ENCODE results near the gene PHACTR1.

The PHACTR1 gene

DNA sequence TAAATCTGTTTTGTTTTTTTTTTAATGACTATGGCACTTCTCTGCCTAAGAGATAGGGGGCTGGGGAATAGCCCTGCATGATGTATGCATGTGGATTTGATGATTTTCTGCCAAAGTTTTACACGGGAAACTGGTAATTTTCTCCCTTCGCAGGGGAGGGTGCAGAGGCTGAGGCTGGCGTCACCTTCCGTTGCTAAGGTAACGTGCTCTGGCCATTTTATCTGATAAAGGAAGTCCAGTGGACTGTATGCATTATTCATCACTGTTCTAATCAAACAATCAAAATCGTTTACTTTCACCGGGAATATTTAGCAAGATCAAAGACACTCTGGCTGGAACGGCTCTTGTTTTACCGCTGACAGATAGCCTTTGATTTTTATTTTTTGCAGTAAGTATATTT lies 789 bp downstream of the PHACTR1 start:
- Histone ChIP-seq H3F3A (ENCODE audit: insufficient read depth, low read length) (no peaks in the 10 kb centered on the region), H2AFZ (ENCODE audit: low read length) (no peak overlapping the region), H3K4me1 (ENCODE audit: insufficient read depth, low read length, severe bottlenecking) (no peaks in the 10 kb centered on the region), H3K4me3 (ENCODE audit: low read depth, low read length, poor library complexity, severe bottlenecking) (no peak overlapping the region), H4K20me1 (ENCODE audit: insufficient read depth, low read length) (no peaks in the 10 kb centered on the region), H3K9me2 (ENCODE audit: low read depth, low read length) (no peaks in the 10 kb centered on the region), H3K4me2 (ENCODE audit: low read length) (no peak overlapping the region), H3K27ac (ENCODE audit: low read depth, low read length, poor library complexity, severe bottlenecking) (no peak overlapping the region), H3K36me3 (ENCODE audit: insufficient read depth, low read length) (no peaks in the 10 kb centered on the region), H3K79me2 (ENCODE audit: insufficient read depth, low read length) (no peaks in the 10 kb centered on the region), H3K27me3 (ENCODE audit: insufficient read depth, low read length) (no peaks in the 10 kb centered on the region; the same call in 1 of the 2 replicates), H3K9ac (ENCODE audit: low read length) (no peak overlapping the region), H3K9me3 (ENCODE audit: low read length) (no peaks in the 10 kb centered on the region)
- no peak for TF ChIP-seq CTCF (IDR thresholded peaks at IDR 0.05; ENCODE audit: low read length)
- no peak for TF ChIP-seq EZH2 (IDR thresholded peaks at IDR 0.05; ENCODE audit: borderline replicate concordance, low read length)

GRCh38 chr6:12718015-12718414 lies 1.4 kb downstream of the PHACTR1 start:
- Histone ChIP-seq H2AFZ (ENCODE audit: low read length) (no peak overlapping the region), H3K36me3 (ENCODE audit: insufficient read depth, low read length) (no peaks in the 10 kb centered on the region), H3K4me3 (ENCODE audit: low read depth, low read length, poor library complexity, severe bottlenecking) (no peak overlapping the region), H3F3A (ENCODE audit: insufficient read depth, low read length) (no peaks in the 10 kb centered on the region), H3K4me1 (ENCODE audit: insufficient read depth, low read length, severe bottlenecking) (no peaks in the 10 kb centered on the region), H3K4me2 (ENCODE audit: low read length) (no peak overlapping the region), H4K20me1 (ENCODE audit: insufficient read depth, low read length) (no peaks in the 10 kb centered on the region), H3K79me2 (ENCODE audit: insufficient read depth, low read length) (no peaks in the 10 kb centered on the region), H3K9ac (ENCODE audit: low read length) (no peak overlapping the region), H3K27me3 (ENCODE audit: insufficient read depth, low read length) (no peaks in the 10 kb centered on the region; the same call in 1 of the 2 replicates), H3K9me3 (ENCODE audit: low read length) (no peaks in the 10 kb centered on the region), H3K9me2 (ENCODE audit: low read depth, low read length) (no peaks in the 10 kb centered on the region), H3K27ac (ENCODE audit: low read depth, low read length, poor library complexity, severe bottlenecking) (no peak overlapping the region)
- TF ChIP-seq CTCF (IDR thresholded peaks at IDR 0.05; ENCODE audit: low read length) (no peak), EZH2 (IDR thresholded peaks at IDR 0.05; ENCODE audit: borderline replicate concordance, low read length) (no peak)

DNA sequence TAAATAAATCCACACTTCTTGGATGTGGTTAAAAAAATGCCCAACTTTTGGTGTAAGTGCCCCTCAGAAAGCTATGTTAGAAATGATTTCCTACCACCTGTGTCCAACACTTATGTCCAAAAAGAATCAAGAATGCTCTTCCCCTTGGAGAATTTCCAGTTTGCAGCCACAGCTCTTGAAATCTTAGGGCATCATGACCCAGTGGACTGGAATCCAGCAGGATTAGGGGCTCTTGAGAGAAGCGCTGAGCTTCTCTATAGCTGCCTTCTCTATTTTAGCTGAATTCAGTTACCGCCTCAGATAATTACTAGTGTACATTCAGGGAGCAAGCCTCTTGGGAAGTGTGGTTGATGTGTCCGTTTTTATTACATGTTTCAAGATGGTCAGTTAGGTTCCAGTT lies 2.5 kb downstream of the PHACTR1 start:
- Histone ChIP-seq H3K4me2 (ENCODE audit: low read length) (no peak overlapping the region), H3K79me2 (ENCODE audit: insufficient read depth, low read length) (no peaks in the 10 kb centered on the region), H3K27ac (ENCODE audit: low read depth, low read length, poor library complexity, severe bottlenecking) (no peak overlapping the region), H3F3A (ENCODE audit: insufficient read depth, low read length) (no peaks in the 10 kb centered on the region), H4K20me1 (ENCODE audit: insufficient read depth, low read length) (no peaks in the 10 kb centered on the region), H2AFZ (ENCODE audit: low read length) (no peak overlapping the region), H3K9me2 (ENCODE audit: low read depth, low read length) (no peaks in the 10 kb centered on the region), H3K27me3 (ENCODE audit: insufficient read depth, low read length) (no peaks in the 10 kb centered on the region; the same call in 1 of the 2 replicates), H3K9ac (ENCODE audit: low read length) (no peak overlapping the region), H3K4me3 (ENCODE audit: low read depth, low read length, poor library complexity, severe bottlenecking) (no peak overlapping the region), H3K4me1 (ENCODE audit: insufficient read depth, low read length, severe bottlenecking) (no peaks in the 10 kb centered on the region), H3K36me3 (ENCODE audit: insufficient read depth, low read length) (no peaks in the 10 kb centered on the region), H3K9me3 (ENCODE audit: low read length) (no peaks in the 10 kb centered on the region)
- no peak for TF ChIP-seq CTCF (IDR thresholded peaks at IDR 0.05; ENCODE audit: low read length)

Measured in OCI-LY1 (cell line).